HG02798 (cell line): ENCODE results near the gene STX18.

ENCODE experiments used
- ATAC-seq: cut with Tn5 transposase; IDR thresholded peaks from one replicate; pipeline ENCODE4 v1.9.1; 2021; ENCODE audit warnings: mild to moderate bottlenecking; ENCODE audit not compliant: unreplicated experiment, poor library complexity

STX18 gene

GRCh38 chr4:4388836-4389575 is 152.8 kb downstream of the STX18 start:
- ATAC-seq, result no peak

- no peak for ATAC-seq
Measured at GRCh38 chr4:4388311-4388790, 153.5 kb downstream of the STX18 start.

GRCh38 chr4:4387531-4388310 is 154.1 kb downstream of the STX18 start:
- no peak for ATAC-seq

- no peak for ATAC-seq
Measured at GRCh38 chr4:4386736-4387392, 155.0 kb downstream of the STX18 start, which contains the start of gene NSG1. NSG1 (plus strand) TSS chr4:4387102; CDS start chr4:4387630, 528 bp downstream.

- no peak for ATAC-seq
Measured at GRCh38 chr4:4386296-4386735, 155.5 kb downstream of the STX18 start.

- no peak for ATAC-seq
Measured at GRCh38 chr4:4385729-4386295, 156.0 kb downstream of the STX18 start.

- ATAC-seq, result no peak
Measured at GRCh38 chr4:4384837-4385236, 157.0 kb downstream of the STX18 start.

- no peak for ATAC-seq
Measured at GRCh38 chr4:4383085-4383484, 158.8 kb downstream of the STX18 start.

GRCh38 chr4:4379540-4380087 is 162.2 kb downstream of the STX18 start:
- ATAC-seq, result no peak

GRCh38 chr4:4377732-4378460 is 164.0 kb downstream of the STX18 start:
- no peak for ATAC-seq

- ATAC-seq, result no peak
Measured at GRCh38 chr4:4377191-4377590, 164.7 kb downstream of the STX18 start.

- no peak for ATAC-seq
Measured at GRCh38 chr4:4376074-4376473, 165.8 kb downstream of the STX18 start.

- no peak for ATAC-seq
Measured at GRCh38 chr4:4374388-4375098, 167.3 kb downstream of the STX18 start.
